SK-N-MC (cell line): ENCODE measurements around the gene TGFBI.

Source experiments
- EZH2 ChIP-seq: fragments of 200-600 bp; sonication (generic); IDR thresholded peaks from one replicate; pipeline ENCODE4 v1.6.1; 2017; ENCODE audit warnings: antibody characterized with exemption
- FOXP2 ChIP-seq: optimal IDR thresholded peaks from 2 replicates; pipeline ENCODE3; 2011; ENCODE audit warnings: mild to moderate bottlenecking, moderate library complexity; ENCODE audit not compliant: insufficient read depth; ENCODE audit errors: extremely low read length, control extremely low read depth
- POLR2AphosphoS5 ChIP-seq: IDR thresholded peaks from 2 replicates; pipeline ENCODE4 v1.6.1; 2012; ENCODE audit warnings: mild to moderate bottlenecking, low read depth, low read length, borderline replicate concordance

DNA sequence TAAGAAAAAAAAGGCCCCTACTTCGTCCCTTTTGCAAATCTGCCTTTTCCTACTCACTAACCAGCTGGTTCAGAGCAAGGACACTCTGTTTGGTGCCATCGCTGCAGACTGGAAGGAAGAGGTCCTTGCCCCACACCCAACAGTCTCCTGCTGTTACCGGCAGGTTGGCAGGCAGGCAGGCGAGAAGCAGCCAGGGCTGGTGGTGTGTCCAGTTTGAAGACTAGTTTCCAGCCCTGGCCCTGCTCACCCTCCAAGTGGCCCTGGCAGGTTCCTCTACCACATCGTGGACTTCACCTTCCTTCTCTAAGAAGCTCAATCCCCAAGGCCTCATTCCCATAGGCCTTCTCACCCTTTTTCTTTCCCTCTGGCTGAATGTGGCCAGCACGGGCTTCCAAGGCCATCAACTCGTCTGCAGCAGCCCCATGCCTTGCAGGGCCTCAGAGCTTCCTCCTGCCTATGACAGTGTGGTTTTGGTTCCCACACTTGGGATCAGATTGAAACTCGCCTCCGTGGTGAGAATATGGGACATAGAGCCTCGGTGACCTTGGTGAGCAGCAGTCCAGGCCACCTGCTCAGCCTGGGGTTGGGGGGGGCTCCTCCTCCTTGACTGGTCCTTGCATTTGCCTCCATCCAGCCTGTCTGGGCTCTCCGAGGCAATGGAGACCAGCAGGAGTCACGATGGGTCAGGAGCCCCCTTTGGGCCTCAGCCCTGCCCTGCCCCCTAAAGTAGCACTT lies 22.9 kb downstream of the TGFBI start:
- no peak for TF ChIP-seq EZH2
- no peak for TF ChIP-seq POLR2AphosphoS5
- TF ChIP-seq FOXP2: no peak
